Measurements from ENCODE around the gene STIM2.

Gene STIM2

GRCh38 chr4:26938516-26938915 lies 77.9 kb downstream of the STIM2 start:
- DNase-seq (no peak), ATAC-seq (ENCODE audit: insufficient read depth, low read depth) (no peak)
- Histone ChIP-seq H3K9ac (ENCODE audit: low read depth, low read length) (no peak overlapping the region), H3K4me1 (ENCODE audit: insufficient read depth, low read length) (no peaks in the 10 kb centered on the region), H3K27me3 (ENCODE audit: insufficient read depth, low read length, poor library complexity) (no peaks in the 10 kb centered on the region), H3K4me2 (ENCODE audit: insufficient read depth, low read length) (no peak overlapping the region), H4K20me1 (ENCODE audit: insufficient read depth, low read length) (peaks cover 7% of the 10 kb centered on the region; the same call in 1 of the 2 replicates), H3K27ac (ENCODE audit: low read length) (no peak overlapping the region), H3K4me3 (ENCODE audit: low read depth in 1 of 2, low read length in 2 of 2) (no peak overlapping the region), H2AFZ (ENCODE audit: low read depth, low read length) (no peak overlapping the region), H3K9me3 (ENCODE audit: insufficient read depth, low read length, severe bottlenecking) (no peaks in the 10 kb centered on the region), H3K79me2 (ENCODE audit: insufficient read depth, low read length) (peaks cover 24% of the 10 kb centered on the region), H3K36me3 (ENCODE audit: insufficient read depth, low read length) (no peaks in the 10 kb centered on the region)
- TF ChIP-seq CTCF (IDR thresholded peaks at IDR 0.05; ENCODE audit: borderline replicate concordance, extremely low read depth, low read length, poor library complexity, severe bottlenecking): no peak
- no peak for TF ChIP-seq EZH2 (IDR thresholded peaks at IDR 0.05; ENCODE audit: borderline replicate concordance, low read depth, low read length, severe bottlenecking)

GRCh38 chr4:26941951-26942350 lies 81.3 kb downstream of the STIM2 start:
- peaks cover 19% of the 10 kb centered on the region; the same call in 1 of the 2 replicates for H4K20me1 ChIP-seq (ENCODE audit: insufficient read depth, low read length)
- H3K27me3 ChIP-seq (ENCODE audit: insufficient read depth, low read length, poor library complexity): no peaks in the 10 kb centered on the region
- TF ChIP-seq EZH2 (IDR thresholded peaks at IDR 0.05; ENCODE audit: borderline replicate concordance, low read depth, low read length, severe bottlenecking) (no peak), CTCF (IDR thresholded peaks at IDR 0.05; ENCODE audit: borderline replicate concordance, extremely low read depth, low read length, poor library complexity, severe bottlenecking) (no peak)
- H3K9me3 ChIP-seq (ENCODE audit: insufficient read depth, low read length, severe bottlenecking): no peaks in the 10 kb centered on the region
- no peak overlapping the region for H3K4me3 ChIP-seq (ENCODE audit: low read depth in 1 of 2, low read length in 2 of 2)
- H3K36me3 ChIP-seq (ENCODE audit: insufficient read depth, low read length): no peaks in the 10 kb centered on the region
- H3K27ac ChIP-seq (ENCODE audit: low read length): no peak overlapping the region
- DNase-seq (no peak), ATAC-seq (ENCODE audit: insufficient read depth, low read depth) (no peak)
- no peak overlapping the region for H2AFZ ChIP-seq (ENCODE audit: low read depth, low read length)
- H3K9ac ChIP-seq (ENCODE audit: low read depth, low read length): no peak overlapping the region
- no peak overlapping the region for H3K4me2 ChIP-seq (ENCODE audit: insufficient read depth, low read length)
- peaks cover 39% of the 10 kb centered on the region for H3K79me2 ChIP-seq (ENCODE audit: insufficient read depth, low read length)
- no peaks in the 10 kb centered on the region for H3K4me1 ChIP-seq (ENCODE audit: insufficient read depth, low read length)

GRCh38 chr4:26942871-26943270 lies 82.2 kb downstream of the STIM2 start:
- H3K27ac ChIP-seq (ENCODE audit: low read length): no peak overlapping the region
- H2AFZ ChIP-seq (ENCODE audit: low read depth, low read length): no peak overlapping the region
- no peaks in the 10 kb centered on the region for H3K27me3 ChIP-seq (ENCODE audit: insufficient read depth, low read length, poor library complexity)
- H3K4me2 ChIP-seq (ENCODE audit: insufficient read depth, low read length): no peak overlapping the region
- no peaks in the 10 kb centered on the region for H3K36me3 ChIP-seq (ENCODE audit: insufficient read depth, low read length)
- H3K4me1 ChIP-seq (ENCODE audit: insufficient read depth, low read length): no peaks in the 10 kb centered on the region
- no peak for ATAC-seq (ENCODE audit: insufficient read depth, low read depth)
- H3K79me2 ChIP-seq (ENCODE audit: insufficient read depth, low read length): peaks cover 42% of the 10 kb centered on the region
- TF ChIP-seq EZH2 (IDR thresholded peaks at IDR 0.05; ENCODE audit: borderline replicate concordance, low read depth, low read length, severe bottlenecking) (no peak), CTCF (IDR thresholded peaks at IDR 0.05; ENCODE audit: borderline replicate concordance, extremely low read depth, low read length, poor library complexity, severe bottlenecking) (no peak)
- no peaks in the 10 kb centered on the region for H3K9me3 ChIP-seq (ENCODE audit: insufficient read depth, low read length, severe bottlenecking)
- H3K4me3 ChIP-seq (ENCODE audit: low read depth in 1 of 2, low read length in 2 of 2): no peak overlapping the region
- no peak for DNase-seq
- no peak overlapping the region for H3K9ac ChIP-seq (ENCODE audit: low read depth, low read length)
- H4K20me1 ChIP-seq (ENCODE audit: insufficient read depth, low read length): peaks cover 20% of the 10 kb centered on the region; the same call in 1 of the 2 replicates

- no peaks in the 10 kb centered on the region for H3K36me3 ChIP-seq (ENCODE audit: insufficient read depth, low read length)
- TF ChIP-seq CTCF (IDR thresholded peaks at IDR 0.05; ENCODE audit: borderline replicate concordance, extremely low read depth, low read length, poor library complexity, severe bottlenecking): no peak
- no peak for TF ChIP-seq EZH2 (IDR thresholded peaks at IDR 0.05; ENCODE audit: borderline replicate concordance, low read depth, low read length, severe bottlenecking)
- no peak overlapping the region for H3K4me2 ChIP-seq (ENCODE audit: insufficient read depth, low read length)
- no peaks in the 10 kb centered on the region for H3K4me1 ChIP-seq (ENCODE audit: insufficient read depth, low read length)
- peaks cover 20% of the 10 kb centered on the region; the same call in 1 of the 2 replicates for H4K20me1 ChIP-seq (ENCODE audit: insufficient read depth, low read length)
- H3K9ac ChIP-seq (ENCODE audit: low read depth, low read length): no peak overlapping the region
- no peak overlapping the region for H3K4me3 ChIP-seq (ENCODE audit: low read depth in 1 of 2, low read length in 2 of 2)
- no peaks in the 10 kb centered on the region for H3K9me3 ChIP-seq (ENCODE audit: insufficient read depth, low read length, severe bottlenecking)
- no peak for DNase-seq
- ATAC-seq (ENCODE audit: insufficient read depth, low read depth): no peak
- H3K27ac ChIP-seq (ENCODE audit: low read length): no peak overlapping the region
- H2AFZ ChIP-seq (ENCODE audit: low read depth, low read length): no peak overlapping the region
- H3K27me3 ChIP-seq (ENCODE audit: insufficient read depth, low read length, poor library complexity): no peaks in the 10 kb centered on the region
- H3K79me2 ChIP-seq (ENCODE audit: insufficient read depth, low read length): peaks cover 46% of the 10 kb centered on the region
Observed at GRCh38 chr4:26943391-26943790, 82.8 kb downstream of the STIM2 start.

All from DND-41 (cell line).